D721Med (cell line): ENCODE results near the gene ATXN7L1.

Source experiments
- DNase-seq: peaks from one replicate; pipeline ENCODE4 v3.0.0; 2011; ENCODE audit warnings: low spot score; ENCODE audit not compliant: insufficient read length
- FAIRE-seq: peaks from 2 replicates; lab custom pipeline; 2011; peaks lifted over from hg19 to GRCh38; lab: Jason Lieb, UNC
- CTCF ChIP-seq: IDR thresholded peaks from 2 replicates; pipeline ENCODE4 v1.5.1; 2012; ENCODE audit warnings: mild to moderate bottlenecking, control low read depth; ENCODE audit not compliant: insufficient read depth; ENCODE audit errors: missing control alignments

The ATXN7L1 gene

GRCh38 chr7:105653441-105654005, 222.9 kb downstream of the ATXN7L1 start:
- DNase-seq (no peak), FAIRE-seq (no peak)
- TF ChIP-seq CTCF = no peak

- DNase-seq (peak; percentile 86), FAIRE-seq (no peak)
- peak; percentile 88 for TF ChIP-seq CTCF
Observed at GRCh38 chr7:105652359-105652993, 223.9 kb downstream of the ATXN7L1 start.

- FAIRE-seq = no peak
- DNase-seq = no peak
- no peak for TF ChIP-seq CTCF
Observed at GRCh38 chr7:105651798-105652197, 224.6 kb downstream of the ATXN7L1 start.

GRCh38 chr7:105650382-105650970, 225.9 kb downstream of the ATXN7L1 start:
- no peak for DNase-seq
- FAIRE-seq = no peak
- TF ChIP-seq CTCF = no peak

- DNase-seq (no peak), FAIRE-seq (no peak)
- no peak for TF ChIP-seq CTCF
Observed at GRCh38 chr7:105649727-105650381, 226.5 kb downstream of the ATXN7L1 start.

GRCh38 chr7:105648561-105649401, 227.6 kb downstream of the ATXN7L1 start:
- FAIRE-seq (no peak), DNase-seq (no peak)
- TF ChIP-seq CTCF = no peak
